ENCODE results near the gene REV3L.

Gene REV3L

DNA sequence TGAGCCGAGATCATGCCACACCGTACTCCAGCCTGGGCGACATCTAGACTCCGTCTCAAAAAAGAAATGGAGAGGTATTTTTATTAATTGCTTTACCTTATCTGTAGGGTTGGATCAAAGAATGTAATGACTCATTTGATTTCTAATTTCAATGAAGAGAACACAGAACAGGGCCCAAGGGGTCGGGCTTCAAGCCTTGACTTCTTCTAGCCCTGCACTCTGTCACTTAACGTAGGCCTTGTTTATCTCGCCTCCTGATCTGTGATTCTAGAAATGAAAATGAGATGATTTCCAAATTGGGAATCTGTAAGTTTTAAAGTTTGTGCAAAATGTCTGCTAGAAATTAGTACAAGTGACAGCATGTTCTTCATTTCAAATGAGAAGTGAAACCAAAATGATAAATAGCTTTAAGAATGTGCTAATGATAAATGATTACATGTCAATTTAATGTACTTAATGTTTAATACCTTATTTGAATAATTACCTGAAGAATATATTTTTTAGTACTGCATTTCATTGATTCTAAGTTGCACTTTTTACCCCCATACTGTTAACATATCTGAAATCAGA is 215.2 kb downstream of the REV3L start:
- Histone ChIP-seq H3K27ac (no peak overlapping the region), H3K9ac (no peak overlapping the region), H3K27me3 (ENCODE audit: control insufficient read depth, insufficient read depth, low read length) (no peaks in the 10 kb centered on the region), H3K4me3 (ENCODE audit: low read depth, low read length) (no peak overlapping the region), H3K9me3 (ENCODE audit: control insufficient read depth, low read length) (no peaks in the 10 kb centered on the region), H3K4me2 (ENCODE audit: low read length) (no peak overlapping the region), H3K4me1 (no peaks in the 10 kb centered on the region), H3K36me3 (ENCODE audit: control insufficient read depth, insufficient read depth, low read length) (no peaks in the 10 kb centered on the region), H3K79me2 (no peaks in the 10 kb centered on the region), H2AFZ (no peak overlapping the region)
- TF ChIP-seq, protein P1, sequence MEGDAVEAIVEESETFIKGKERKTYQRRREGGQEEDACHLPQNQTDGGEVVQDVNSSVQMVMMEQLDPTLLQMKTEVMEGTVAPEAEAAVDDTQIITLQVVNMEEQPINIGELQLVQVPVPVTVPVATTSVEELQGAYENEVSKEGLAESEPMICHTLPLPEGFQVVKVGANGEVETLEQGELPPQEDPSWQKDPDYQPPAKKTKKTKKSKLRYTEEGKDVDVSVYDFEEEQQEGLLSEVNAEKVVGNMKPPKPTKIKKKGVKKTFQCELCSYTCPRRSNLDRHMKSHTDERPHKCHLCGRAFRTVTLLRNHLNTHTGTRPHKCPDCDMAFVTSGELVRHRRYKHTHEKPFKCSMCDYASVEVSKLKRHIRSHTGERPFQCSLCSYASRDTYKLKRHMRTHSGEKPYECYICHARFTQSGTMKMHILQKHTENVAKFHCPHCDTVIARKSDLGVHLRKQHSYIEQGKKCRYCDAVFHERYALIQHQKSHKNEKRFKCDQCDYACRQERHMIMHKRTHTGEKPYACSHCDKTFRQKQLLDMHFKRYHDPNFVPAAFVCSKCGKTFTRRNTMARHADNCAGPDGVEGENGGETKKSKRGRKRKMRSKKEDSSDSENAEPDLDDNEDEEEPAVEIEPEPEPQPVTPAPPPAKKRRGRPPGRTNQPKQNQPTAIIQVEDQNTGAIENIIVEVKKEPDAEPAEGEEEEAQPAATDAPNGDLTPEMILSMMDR (IDR thresholded peaks at IDR 0.05) = no peak

DNA sequence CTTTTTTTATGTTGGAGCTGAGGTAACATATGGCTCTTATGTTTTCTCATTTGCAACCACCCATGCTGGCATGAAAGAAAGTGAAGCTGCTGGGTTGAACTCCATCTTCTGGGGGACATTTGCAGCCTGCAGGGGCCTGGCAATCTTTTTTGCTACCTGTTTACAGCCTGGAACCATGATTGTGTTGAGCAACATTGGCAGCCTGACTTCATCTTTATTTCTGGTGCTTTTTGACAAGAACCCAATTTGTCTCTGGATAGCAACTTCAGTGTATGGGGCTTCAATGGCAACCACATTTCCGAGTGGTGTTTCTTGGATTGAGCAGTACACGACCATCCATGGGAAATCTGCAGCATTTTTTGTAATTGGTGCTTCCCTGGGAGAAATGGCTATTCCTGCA is 216.7 kb downstream of the REV3L start:
- TF ChIP-seq, protein P1 (IDR thresholded peaks at IDR 0.05) = no peak
- Histone ChIP-seq H2AFZ (no peak overlapping the region), H3K4me1 (no peaks in the 10 kb centered on the region), H3K9me3 (ENCODE audit: control insufficient read depth, low read length) (no peaks in the 10 kb centered on the region), H3K9ac (no peak overlapping the region), H3K27ac (no peak overlapping the region), H3K36me3 (ENCODE audit: control insufficient read depth, insufficient read depth, low read length) (no peaks in the 10 kb centered on the region), H3K79me2 (no peaks in the 10 kb centered on the region), H3K27me3 (ENCODE audit: control insufficient read depth, insufficient read depth, low read length) (no peaks in the 10 kb centered on the region), H3K4me2 (ENCODE audit: low read length) (no peak overlapping the region), H3K4me3 (ENCODE audit: low read depth, low read length) (no peak overlapping the region)

DNA sequence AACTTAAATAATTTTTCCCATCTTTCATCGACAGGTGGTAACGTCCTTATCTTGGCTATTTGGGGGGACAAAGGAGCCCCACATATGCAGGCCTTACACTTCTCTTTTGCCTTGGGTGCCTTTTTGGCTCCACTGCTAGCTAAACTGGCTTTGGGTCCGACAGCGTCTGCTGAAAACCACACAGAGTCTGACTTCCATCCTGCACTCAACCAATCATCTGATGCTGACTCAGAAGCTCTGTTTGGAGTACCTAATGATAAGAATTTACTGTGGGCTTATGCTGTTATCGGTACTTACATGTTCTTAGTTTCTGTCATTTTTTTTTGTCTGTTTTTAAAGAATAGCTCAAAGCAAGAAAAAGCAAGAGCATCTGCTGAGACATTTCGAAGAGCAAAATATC is 217.2 kb downstream of the REV3L start:
- Histone ChIP-seq H3K4me2 (ENCODE audit: low read length) (no peak overlapping the region), H3K79me2 (no peaks in the 10 kb centered on the region), H3K36me3 (ENCODE audit: control insufficient read depth, insufficient read depth, low read length) (no peaks in the 10 kb centered on the region), H3K9ac (no peak overlapping the region), H3K27me3 (ENCODE audit: control insufficient read depth, insufficient read depth, low read length) (no peaks in the 10 kb centered on the region), H3K4me1 (no peaks in the 10 kb centered on the region), H3K4me3 (ENCODE audit: low read depth, low read length) (no peak overlapping the region), H3K27ac (no peak overlapping the region), H3K9me3 (ENCODE audit: control insufficient read depth, low read length) (no peaks in the 10 kb centered on the region), H2AFZ (no peak overlapping the region)
- TF ChIP-seq, protein P1 (IDR thresholded peaks at IDR 0.05) = no peak

DNA sequence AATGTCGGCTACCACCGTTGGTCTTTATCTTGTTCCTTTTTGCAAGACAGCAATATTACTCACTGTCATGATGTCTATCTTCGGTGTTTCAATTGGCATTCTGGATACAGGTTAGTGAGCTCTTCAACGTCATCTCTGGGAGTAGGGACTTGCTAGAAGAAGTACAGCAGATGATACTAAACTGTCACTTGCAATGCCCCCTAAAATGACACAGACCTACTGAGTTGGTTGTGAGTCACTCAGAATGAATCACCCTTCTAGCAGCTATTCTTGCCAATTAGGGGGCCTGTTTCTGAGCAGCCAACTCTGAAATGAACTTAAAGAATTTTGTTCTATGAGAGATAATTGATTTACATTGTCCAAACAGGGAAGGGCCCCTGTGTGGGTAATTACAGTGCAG is 219.2 kb downstream of the REV3L start:
- no peak overlapping the region for H2AFZ ChIP-seq
- H3K9ac ChIP-seq = no peak overlapping the region
- no peaks in the 10 kb centered on the region for H3K27me3 ChIP-seq (ENCODE audit: control insufficient read depth, insufficient read depth, low read length)
- no peaks in the 10 kb centered on the region for H3K36me3 ChIP-seq (ENCODE audit: control insufficient read depth, insufficient read depth, low read length)
- TF ChIP-seq, protein P1 (IDR thresholded peaks at IDR 0.05) = no peak
- H3K27ac ChIP-seq = no peak overlapping the region
- H3K4me2 ChIP-seq (ENCODE audit: low read length) = no peak overlapping the region
- H3K9me3 ChIP-seq (ENCODE audit: control insufficient read depth, low read length) = no peaks in the 10 kb centered on the region
- H3K79me2 ChIP-seq = peaks cover 8% of the 10 kb centered on the region
- H3K4me1 ChIP-seq = no peaks in the 10 kb centered on the region
- H3K4me3 ChIP-seq (ENCODE audit: low read depth, low read length) = no peak overlapping the region

DNA sequence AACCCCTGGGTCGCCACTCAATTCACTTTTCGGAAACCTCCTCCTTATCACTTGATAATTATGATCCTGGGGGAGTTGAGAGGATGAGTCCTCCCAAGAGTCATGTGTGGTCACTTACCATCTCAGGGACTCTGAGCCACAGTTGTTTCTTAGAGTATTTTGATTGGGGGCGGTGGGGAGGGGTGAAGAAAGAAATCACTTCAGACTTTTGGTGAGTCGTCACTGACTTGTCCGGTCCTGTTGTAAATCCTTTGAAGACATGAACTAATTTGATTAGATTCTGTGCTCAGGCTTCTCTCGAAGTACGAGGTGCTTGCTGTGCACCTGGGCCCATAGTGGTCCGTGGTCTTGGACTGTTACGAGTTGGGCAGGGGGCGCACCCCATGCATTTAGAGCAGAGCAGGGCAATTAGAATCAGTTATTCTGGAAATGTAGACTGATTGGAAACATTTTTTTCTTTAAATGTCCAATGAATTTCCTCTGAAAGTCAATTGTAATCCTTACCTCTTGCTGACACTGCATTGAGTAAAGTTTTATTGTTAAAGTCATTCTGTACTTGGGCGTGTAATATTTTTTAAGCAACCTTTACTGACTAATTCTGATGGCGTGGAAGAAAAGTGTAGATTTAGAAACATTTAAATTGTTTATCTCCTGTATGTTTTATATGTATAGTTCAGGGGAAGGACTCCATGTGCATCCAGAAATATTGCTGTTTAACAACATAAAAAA is 222.3 kb downstream of the REV3L start:
- no peaks in the 10 kb centered on the region for H3K9me3 ChIP-seq (ENCODE audit: control insufficient read depth, low read length)
- H3K79me2 ChIP-seq = peaks cover 8% of the 10 kb centered on the region
- peak overlapping the region; percentile 31 for H3K4me2 ChIP-seq (ENCODE audit: low read length)
- no peak overlapping the region for H3K27ac ChIP-seq
- TF ChIP-seq, protein P1 (IDR thresholded peaks at IDR 0.05) = no peak
- H3K4me3 ChIP-seq (ENCODE audit: low read depth, low read length) = no peak overlapping the region
- H3K27me3 ChIP-seq (ENCODE audit: control insufficient read depth, insufficient read depth, low read length) = no peaks in the 10 kb centered on the region
- no peaks in the 10 kb centered on the region for H3K36me3 ChIP-seq (ENCODE audit: control insufficient read depth, insufficient read depth, low read length)
- H3K4me1 ChIP-seq = no peaks in the 10 kb centered on the region
- H2AFZ ChIP-seq = no peak overlapping the region
- no peak overlapping the region for H3K9ac ChIP-seq
